Choroid plexus epithelial cell (primary cell): ENCODE results near the gene PAX2.

ENCODE experiments used
- DNase-seq: peaks from one replicate; pipeline ENCODE4 v3.0.0-alpha.2; 2010; ENCODE audit warnings: low read depth
- H3K4me3 ChIP-seq: 2 replicates; pipeline ENCODE4 v1.5.1; 2011; ENCODE audit warnings: low read depth, mild to moderate bottlenecking, control low read depth, low read length, moderate library complexity
- CTCF ChIP-seq: conservative IDR thresholded peaks from 2 replicates; pipeline ENCODE4 v1.5.1; 2011; ENCODE audit warnings: low read depth, mild to moderate bottlenecking, control low read depth, inconsistent platforms, low read length, moderate library complexity

The PAX2 gene

GRCh38 chr10:100725071-100725471 lies 20.3 kb upstream of the PAX2 start:
- no peak for TF ChIP-seq CTCF
- H3K4me3 ChIP-seq = no peak overlapping the region
- peak; percentile 27 for DNase-seq

- no peak for TF ChIP-seq CTCF
- H3K4me3 ChIP-seq = no peak overlapping the region
- DNase-seq = no peak
Observed at GRCh38 chr10:100725869-100726426, 19.4 kb upstream of the PAX2 start.

GRCh38 chr10:100727808-100728207 lies 17.6 kb upstream of the PAX2 start:
- no peak overlapping the region for H3K4me3 ChIP-seq
- TF ChIP-seq CTCF = no peak
- DNase-seq = no peak

GRCh38 chr10:100728928-100729861 lies 16.2 kb upstream of the PAX2 start:
- no peak overlapping the region for H3K4me3 ChIP-seq

GRCh38 chr10:100729862-100730724 lies 15.3 kb upstream of the PAX2 start:
- H3K4me3 ChIP-seq = no peak overlapping the region
- TF ChIP-seq CTCF = no peak
- DNase-seq = no peak

More at GRCh38 chr10:100728928-100729861, 16.2 kb upstream of the PAX2 start:
- TF ChIP-seq CTCF = peak; percentile 45
- peak; percentile 13 for DNase-seq

GRCh38 chr10:100730725-100731406 lies 14.5 kb upstream of the PAX2 start:
- no peak for TF ChIP-seq CTCF
- no peak overlapping the region for H3K4me3 ChIP-seq
- DNase-seq = peak; percentile 12
